SK-N-SH (cell line): ENCODE measurements around the gene MLLT6. TPM values are rescaled to one million over a fixed set of nuclear protein-coding genes. Genes with fewer than 3 reads are reported as not detected.
A peak's percentile ranks its signal among the peaks of the same experiment; 100 is the strongest.

Experiments
- CTCF ChIA-PET: fragments of 300-600, 350-600 bp; formaldehyde crosslinking; extraction: SDS; loops from one replicate; lab custom pipeline; 2021; lab: Yijun Ruan, JAX
- POLR2A ChIA-PET: fragments of 350-600 bp; sonication (Branson Sonifier 250); formaldehyde crosslinking; extraction: SDS; loops from one replicate; lab custom pipeline; 2020; ENCODE audit warnings: antibody characterized with exemption, inconsistent platforms; lab: Yijun Ruan, JAX
- DNase-seq: peaks from one replicate; pipeline ENCODE4 v3.0.0; 2012
- H2AFZ ChIP-seq: fragments of 200-600 bp; sonication (generic); 2 replicates; pipeline ENCODE4 v1.8.1; 2016; ENCODE audit warnings: antibody characterized with exemption, mild to moderate bottlenecking, low read depth
- H3F3A ChIP-seq: fragments of 200-600 bp; sonication (generic); replicated peaks from 2 replicates; pipeline ENCODE3; 2016; ENCODE audit warnings: antibody characterized with exemption, mild to moderate bottlenecking; ENCODE audit not compliant: insufficient read depth
- H3K27ac ChIP-seq, 2 experiments: fragments of 200-500 bp in 1 of 2; fragments of 200-600 bp in 1 of 2; sonication (Bioruptor generic) in 1 of 2; sonication (generic), shearing (Covaris generic) in 1 of 2; 2 replicates each; pipeline versions ENCODE4 v1.5.1 to v1.6.1; 2014 to 2016; ENCODE audit warnings: low read depth in 2 of 2, inconsistent platforms in 1 of 2, low read length in 1 of 2, mild to moderate bottlenecking in 1 of 2, mixed read lengths in 1 of 2
- H3K27me3 ChIP-seq: fragments of 200-600 bp; sonication (generic), shearing (Covaris generic); 2 replicates; pipeline ENCODE4 v1.6.1; 2016; ENCODE audit warnings: mixed run types; ENCODE audit not compliant: insufficient read depth
- H3K36me3 ChIP-seq, 2 experiments: fragments of 200-500 bp in 1 of 2; fragments of 200-600 bp in 1 of 2; sonication (Bioruptor generic) in 1 of 2; sonication (generic) in 1 of 2; replicated peaks in 1 of 2; 2 replicates each; pipeline versions ENCODE3 to v1.5.1; 2014 to 2016; ENCODE audit warnings: low read length in 1 of 2, mild to moderate bottlenecking in 1 of 2; ENCODE audit not compliant: insufficient read depth in 2 of 2, control insufficient read depth in 1 of 2
- H3K4me1 ChIP-seq, 2 experiments: fragments of 200-500 bp in 1 of 2; fragments of 200-600 bp in 1 of 2; sonication (Bioruptor generic) in 1 of 2; sonication (generic), shearing (Covaris generic) in 1 of 2; 2 replicates each; pipeline versions ENCODE4 v1.5.1 to v1.6.1; 2014 to 2016; ENCODE audit warnings: low read depth in 1 of 2, low read length in 1 of 2, mixed run types in 1 of 2; ENCODE audit not compliant: insufficient read depth in 2 of 2, control insufficient read depth in 1 of 2
- H3K4me2 ChIP-seq: fragments of 200-600 bp; sonication (generic), shearing (Covaris generic); 2 replicates; pipeline ENCODE4 v1.6.1; 2017; ENCODE audit warnings: mixed run types
- H3K4me3 ChIP-seq, 2 experiments: fragments of 200-500 bp in 1 of 2; fragments of 200-600 bp in 1 of 2; sonication (Bioruptor generic) in 1 of 2; sonication (generic), shearing (Covaris generic) in 1 of 2; 2 replicates each; pipeline versions ENCODE4 v1.5.1 to v1.8.1; 2014 to 2016; ENCODE audit warnings: low read depth in 2 of 2, inconsistent platforms in 1 of 2, low read length in 1 of 2, mild to moderate bottlenecking in 1 of 2, mixed read lengths in 1 of 2, moderate library complexity in 1 of 2
- H3K79me2 ChIP-seq: fragments of 200-600 bp; sonication (generic); 2 replicates; pipeline ENCODE4 v1.8.1; 2017; ENCODE audit warnings: mild to moderate bottlenecking; ENCODE audit not compliant: insufficient read depth
- H3K9ac ChIP-seq: fragments of 200-600 bp; sonication (generic); 2 replicates; pipeline ENCODE4 v1.6.1; 2017; ENCODE audit warnings: mixed run types
- H3K9me2 ChIP-seq: fragments of 200-600 bp; sonication (generic); 2 replicates; pipeline ENCODE4 v1.6.1; 2017; ENCODE audit warnings: mixed run types
- H3K9me3 ChIP-seq: fragments of 200-600 bp; sonication (generic); 2 replicates; pipeline ENCODE4 v1.6.1; 2017; ENCODE audit warnings: mixed run types, mild to moderate bottlenecking, moderate library complexity
- H4K20me1 ChIP-seq: fragments of 200-600 bp; sonication (generic); 2 replicates; pipeline ENCODE4 v1.6.1; 2017; ENCODE audit warnings: mild to moderate bottlenecking, mixed run types; ENCODE audit not compliant: insufficient read depth
- ELF1 ChIP-seq: IDR thresholded peaks from 2 replicates; pipeline ENCODE4 v1.4.0; 2012
- FOSL2 ChIP-seq: IDR thresholded peaks from 2 replicates; pipeline ENCODE4 v1.4.0; 2012; ENCODE audit warnings: low read depth, mild to moderate bottlenecking, moderate library complexity, borderline replicate concordance
- FOXJ3 ChIP-seq: sonication (generic); formaldehyde crosslinking; IDR thresholded peaks from 2 replicates; pipeline ENCODE4 v1.5.1; 2020; ENCODE audit warnings: mild to moderate bottlenecking, missing genetic modification reagents
- FOXM1 ChIP-seq: IDR thresholded peaks from 2 replicates; pipeline ENCODE4 v1.4.0; 2012; ENCODE audit warnings: low read depth, mild to moderate bottlenecking
- GABPA ChIP-seq: IDR thresholded peaks from 2 replicates; pipeline ENCODE4 v1.4.0; 2012; ENCODE audit warnings: low read depth, mild to moderate bottlenecking
- JUND ChIP-seq: IDR thresholded peaks from 2 replicates; pipeline ENCODE4 v1.4.0; 2012
- MXI1 ChIP-seq: IDR thresholded peaks from 2 replicates; pipeline ENCODE4 v1.6.1; 2012; ENCODE audit warnings: mild to moderate bottlenecking, low read depth, low read length, improper control_type of control experiment
- NFIC ChIP-seq: IDR thresholded peaks from 2 replicates; pipeline ENCODE4 v1.4.0; 2012; ENCODE audit warnings: borderline replicate concordance
- POLR2AphosphoS5 ChIP-seq: IDR thresholded peaks from 2 replicates; pipeline ENCODE4 v1.6.1; 2012; ENCODE audit warnings: low read depth, low read length
- RCOR1 ChIP-seq: fragments of 150-350 bp; IDR thresholded peaks from 2 replicates; pipeline ENCODE4 v1.6.1; 2017; ENCODE audit warnings: antibody characterized with exemption, low read length
- RFX5 ChIP-seq: IDR thresholded peaks from 2 replicates; pipeline ENCODE4 v1.6.1; 2012; ENCODE audit warnings: mild to moderate bottlenecking, improper control_type of control experiment, low read length
- RXRA ChIP-seq: IDR thresholded peaks from 2 replicates; pipeline ENCODE4 v1.4.0; 2012; ENCODE audit warnings: low read depth, mild to moderate bottlenecking, borderline replicate concordance
- TEAD4 ChIP-seq: IDR thresholded peaks from 2 replicates; pipeline ENCODE4 v1.4.0; 2012; ENCODE audit warnings: mild to moderate bottlenecking, borderline replicate concordance; ENCODE audit not compliant: insufficient read depth
- WGBS: methylation state at CpG from one replicate; pipeline ENCODE4 v1.1.6; 2017; ENCODE audit warnings: low lambda C conversion rate; 5-methylcytosine and 5-hydroxymethylcytosine counted together
- polyA plus RNA-seq, 3 experiments: library from polyadenylated mRNA; depleted of rRNA; stranded (reverse); fragments of >200 nt; gene quantifications; 2 replicates each; pipeline ENCODE4 v1.2.3, GENCODE V29; 2012
- TF ChIP-seq, protein P1 (sequence below): IDR thresholded peaks from 2 replicates; pipeline ENCODE4 v1.4.0; 2012; ENCODE audit warnings: low read depth
- TF ChIP-seq, protein P2 (sequence below): IDR thresholded peaks from 2 replicates; pipeline ENCODE4; 2012
- TF ChIP-seq, protein P3 (sequence below): fragments of 200-600 bp; sonication (generic); IDR thresholded peaks from 2 replicates; pipeline ENCODE4 v1.6.1; 2017; ENCODE audit warnings: antibody characterized with exemption, mild to moderate bottlenecking, moderate library complexity

Gene MLLT6
- polyA plus RNA-seq, 1 of the 3 experiments (the other 2 are of a cell fraction) = 41.5 TPM

DNA sequence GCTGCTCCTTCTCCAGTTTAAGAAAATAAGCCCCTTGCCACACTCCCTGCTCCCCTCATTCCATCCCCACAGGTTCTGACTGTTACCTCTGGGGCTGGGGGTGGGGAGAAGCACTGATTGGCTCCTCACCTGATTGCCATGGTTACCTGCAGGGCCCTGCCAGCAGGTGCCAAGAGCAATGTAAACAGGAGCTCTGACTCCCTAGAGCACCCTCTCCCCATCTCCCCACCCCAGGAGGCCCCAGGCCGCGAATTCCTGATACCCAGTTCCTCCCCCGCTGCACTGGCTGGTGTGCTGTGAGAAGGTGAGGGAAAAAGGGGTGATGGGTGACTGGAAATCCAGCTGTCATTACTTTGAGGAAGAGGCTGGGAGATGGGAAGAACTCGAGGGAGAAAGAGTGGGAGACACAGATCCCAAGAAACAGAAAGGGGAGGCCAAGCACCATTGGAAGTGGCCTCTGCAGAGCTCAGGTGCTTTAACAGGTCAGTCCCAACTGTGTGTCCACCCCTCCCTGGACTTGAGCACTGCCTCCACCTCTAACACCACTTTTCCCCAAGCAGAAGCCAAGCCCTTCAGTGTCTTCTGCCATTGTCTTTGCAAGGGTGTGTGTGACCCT, 38.6 kb downstream of the MLLT6 start:
- H3K27ac ChIP-seq = peak overlapping the region; percentile 83 to 95; a peak in 3 of 4 replicates
- CTCF ChIA-PET = interaction anchor here (1.7 to 7.4 kb wide), 2 partner anchors 10 to 66 kb away, joined by 9 to 88 read pairs; partner anchors contain the start of gene CISD3
- POLR2A ChIA-PET = no interaction called here
- H2AFZ ChIP-seq = no peak overlapping the region
- H3K36me3 ChIP-seq = peaks cover 4 to 14% of the 10 kb centered on the region in 2 experiments
- no peaks in the 10 kb centered on the region for H3K9me2 ChIP-seq
- H3K4me3 ChIP-seq = no peak overlapping the region
- WGBS = 94% methylated on average over 2 of the region's 4 CpGs
- H3K9me3 ChIP-seq = no peaks in the 10 kb centered on the region
- no peak for TF ChIP-seq JUND
- TF ChIP-seq, protein P1, sequence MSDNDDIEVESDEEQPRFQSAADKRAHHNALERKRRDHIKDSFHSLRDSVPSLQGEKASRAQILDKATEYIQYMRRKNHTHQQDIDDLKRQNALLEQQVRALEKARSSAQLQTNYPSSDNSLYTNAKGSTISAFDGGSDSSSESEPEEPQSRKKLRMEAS = no peak
- no peak for TF ChIP-seq FOXJ3 (CRISPR knock-in tag)
- TF ChIP-seq ELF1 = no peak
- no peak for TF ChIP-seq POLR2AphosphoS5
- no peak for TF ChIP-seq RCOR1
- no peak for TF ChIP-seq GABPA
- no peak for TF ChIP-seq NFIC
- TF ChIP-seq, protein P2, sequence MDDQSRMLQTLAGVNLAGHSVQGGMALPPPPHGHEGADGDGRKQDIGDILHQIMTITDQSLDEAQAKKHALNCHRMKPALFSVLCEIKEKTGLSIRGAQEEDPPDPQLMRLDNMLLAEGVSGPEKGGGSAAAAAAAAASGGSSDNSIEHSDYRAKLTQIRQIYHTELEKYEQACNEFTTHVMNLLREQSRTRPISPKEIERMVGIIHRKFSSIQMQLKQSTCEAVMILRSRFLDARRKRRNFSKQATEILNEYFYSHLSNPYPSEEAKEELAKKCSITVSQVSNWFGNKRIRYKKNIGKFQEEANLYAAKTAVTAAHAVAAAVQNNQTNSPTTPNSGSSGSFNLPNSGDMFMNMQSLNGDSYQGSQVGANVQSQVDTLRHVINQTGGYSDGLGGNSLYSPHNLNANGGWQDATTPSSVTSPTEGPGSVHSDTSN = no peak
- TF ChIP-seq FOXM1 = no peak
- TF ChIP-seq TEAD4 = no peak
- TF ChIP-seq FOSL2 = no peak
- no peak for TF ChIP-seq MXI1
- TF ChIP-seq RFX5 = no peak
- TF ChIP-seq RXRA = no peak
- TF ChIP-seq, protein P3, sequence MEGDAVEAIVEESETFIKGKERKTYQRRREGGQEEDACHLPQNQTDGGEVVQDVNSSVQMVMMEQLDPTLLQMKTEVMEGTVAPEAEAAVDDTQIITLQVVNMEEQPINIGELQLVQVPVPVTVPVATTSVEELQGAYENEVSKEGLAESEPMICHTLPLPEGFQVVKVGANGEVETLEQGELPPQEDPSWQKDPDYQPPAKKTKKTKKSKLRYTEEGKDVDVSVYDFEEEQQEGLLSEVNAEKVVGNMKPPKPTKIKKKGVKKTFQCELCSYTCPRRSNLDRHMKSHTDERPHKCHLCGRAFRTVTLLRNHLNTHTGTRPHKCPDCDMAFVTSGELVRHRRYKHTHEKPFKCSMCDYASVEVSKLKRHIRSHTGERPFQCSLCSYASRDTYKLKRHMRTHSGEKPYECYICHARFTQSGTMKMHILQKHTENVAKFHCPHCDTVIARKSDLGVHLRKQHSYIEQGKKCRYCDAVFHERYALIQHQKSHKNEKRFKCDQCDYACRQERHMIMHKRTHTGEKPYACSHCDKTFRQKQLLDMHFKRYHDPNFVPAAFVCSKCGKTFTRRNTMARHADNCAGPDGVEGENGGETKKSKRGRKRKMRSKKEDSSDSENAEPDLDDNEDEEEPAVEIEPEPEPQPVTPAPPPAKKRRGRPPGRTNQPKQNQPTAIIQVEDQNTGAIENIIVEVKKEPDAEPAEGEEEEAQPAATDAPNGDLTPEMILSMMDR = no peak
- H4K20me1 ChIP-seq = peaks cover 83% of the 10 kb centered on the region
- H3K27me3 ChIP-seq = no peaks in the 10 kb centered on the region
- peaks cover 9 to 64% of the 10 kb centered on the region in 2 experiments; a peak in 2 of 4 replicates for H3K4me1 ChIP-seq
- no peak overlapping the region for H3K9ac ChIP-seq
- no peak overlapping the region; the same call in 1 of the 2 replicates for H3K4me2 ChIP-seq
- DNase-seq = no peak
- H3F3A ChIP-seq = peaks cover 4% of the 10 kb centered on the region
- H3K79me2 ChIP-seq = peaks cover 92% of the 10 kb centered on the region
